H7 (cell line): ENCODE results near the gene CCDC106. TPM values are rescaled to one million over a fixed set of nuclear protein-coding genes. Genes with fewer than 3 reads are reported as not detected.

Experiments
- DNase-seq: peaks from one replicate; pipeline ENCODE4 v3.0.0; 2012
- H3K27me3 ChIP-seq: 2 replicates; pipeline ENCODE4 v1.6.0; 2011; ENCODE audit warnings: mild to moderate bottlenecking, low read length; ENCODE audit not compliant: control insufficient read depth, insufficient read depth
- H3K36me3 ChIP-seq: replicated peaks from 2 replicates; pipeline ENCODE4 v1.5.1; 2011; ENCODE audit warnings: low read length; ENCODE audit not compliant: control insufficient read depth, insufficient read depth
- H3K4me3 ChIP-seq: 2 replicates; pipeline ENCODE4 v1.5.1; 2011; ENCODE audit warnings: low read depth, mild to moderate bottlenecking, control low read depth, low read length, moderate library complexity; ENCODE audit not compliant: insufficient read depth
- total RNA-seq: library from RNA; depleted of rRNA; stranded (reverse); fragments of >200 nt; shearing (Covaris generic); gene quantifications from 2 replicates; pipeline ENCODE4 v1.2.3, GENCODE V29; 2014

CCDC106 gene
- total RNA-seq, 1 experiment from 2014 or later: 13.2 TPM

GRCh38 chr19:55691561-55692481 is 43.8 kb downstream of the CCDC106 start:
- no peaks in the 10 kb centered on the region for H3K27me3 ChIP-seq
- H3K4me3 ChIP-seq: no peak overlapping the region
- peak; percentile 66 for DNase-seq
- H3K36me3 ChIP-seq: peaks cover 11% of the 10 kb centered on the region

GRCh38 chr19:55692681-55693081 is 44.7 kb downstream of the CCDC106 start:
- Histone ChIP-seq H3K36me3 (peaks cover 11% of the 10 kb centered on the region), H3K27me3 (no peaks in the 10 kb centered on the region), H3K4me3 (no peak overlapping the region)
- peak; percentile 65 for DNase-seq

- H3K4me3 ChIP-seq: no peak overlapping the region
- H3K27me3 ChIP-seq: no peaks in the 10 kb centered on the region
- DNase-seq: peak; percentile 54
- H3K36me3 ChIP-seq: peaks cover 11% of the 10 kb centered on the region
Observed at GRCh38 chr19:55693336-55693974, 45.4 kb downstream of the CCDC106 start.

- Histone ChIP-seq H3K4me3 (no peak overlapping the region), H3K27me3 (no peaks in the 10 kb centered on the region), H3K36me3 (peaks cover 11% of the 10 kb centered on the region)
- DNase-seq: peak; percentile 56
Observed at GRCh38 chr19:55694241-55694655, 46.2 kb downstream of the CCDC106 start.

- DNase-seq: peak; percentile 65
- peaks cover 11% of the 10 kb centered on the region for H3K36me3 ChIP-seq
- H3K4me3 ChIP-seq: no peak overlapping the region
- H3K27me3 ChIP-seq: no peaks in the 10 kb centered on the region
Observed at GRCh38 chr19:55694656-55695491, 46.9 kb downstream of the CCDC106 start.

GRCh38 chr19:55695511-55696290 is 47.7 kb downstream of the CCDC106 start:
- peak; percentile 42 for DNase-seq
- Histone ChIP-seq H3K36me3 (peaks cover 10% of the 10 kb centered on the region), H3K27me3 (no peaks in the 10 kb centered on the region), H3K4me3 (no peak overlapping the region)

GRCh38 chr19:55696301-55697068 is 48.5 kb downstream of the CCDC106 start:
- Histone ChIP-seq H3K4me3 (no peak overlapping the region), H3K27me3 (no peaks in the 10 kb centered on the region), H3K36me3 (peaks cover 10% of the 10 kb centered on the region)
- DNase-seq: peak; percentile 33

- peak; percentile 49 for DNase-seq
- Histone ChIP-seq H3K27me3 (no peaks in the 10 kb centered on the region), H3K36me3 (peaks cover 10% of the 10 kb centered on the region), H3K4me3 (no peak overlapping the region)
Observed at GRCh38 chr19:55697069-55697440, 49.0 kb downstream of the CCDC106 start.

GRCh38 chr19:55697698-55698097 is 49.7 kb downstream of the CCDC106 start:
- peaks cover 10% of the 10 kb centered on the region for H3K36me3 ChIP-seq
- H3K4me3 ChIP-seq: no peak overlapping the region
- no peaks in the 10 kb centered on the region for H3K27me3 ChIP-seq
- peak; percentile 40 for DNase-seq

GRCh38 chr19:55698256-55698655 is 50.2 kb downstream of the CCDC106 start:
- H3K27me3 ChIP-seq: no peaks in the 10 kb centered on the region
- peak; percentile 41 for DNase-seq
- peaks cover 8% of the 10 kb centered on the region for H3K36me3 ChIP-seq
- no peak overlapping the region for H3K4me3 ChIP-seq

GRCh38 chr19:55699221-55699620 is 51.2 kb downstream of the CCDC106 start:
- no peak overlapping the region for H3K4me3 ChIP-seq
- no peak for DNase-seq
- H3K36me3 ChIP-seq: peaks cover 8% of the 10 kb centered on the region

GRCh38 chr19:55700813-55701212 is 52.8 kb downstream of the CCDC106 start:
- Histone ChIP-seq H3K4me3 (no peak overlapping the region), H3K36me3 (peaks cover 4% of the 10 kb centered on the region), H3K27me3 (no peaks in the 10 kb centered on the region)
- DNase-seq: peak; percentile 28

More at GRCh38 chr19:55699221-55699620, 51.2 kb downstream of the CCDC106 start:
- H3K27me3 ChIP-seq: no peaks in the 10 kb centered on the region

GRCh38 chr19:55702131-55702627 is 54.2 kb downstream of the CCDC106 start:
- H3K4me3 ChIP-seq: no peak overlapping the region
- peak; percentile 26 for DNase-seq
- no peaks in the 10 kb centered on the region for H3K27me3 ChIP-seq
- H3K36me3 ChIP-seq: peaks cover 1% of the 10 kb centered on the region; the same call in 1 of the 2 replicates
